Measurements from ENCODE around the gene OPRL1. TPM values are rescaled to one million over a fixed set of nuclear protein-coding genes. Genes with fewer than 3 reads are reported as not detected.
"Not testable (repeated sequence)": the region's sequence is repeated elsewhere in the genome, so short reads cannot be mapped to it uniquely, and the experiment has no call there.

The OPRL1 gene
- total and polyA plus RNA-seq, 5 donors: 0.50 to 1.3 (median 0.91) TPM

- no peaks in the 10 kb centered on the region for H3K9me3 ChIP-seq (ENCODE audit: control insufficient read depth, low read length)
- WGBS: 85% methylated on average over 10 of the region's 10 CpGs
- no peaks in the 10 kb centered on the region for H3K27me3 ChIP-seq (ENCODE audit: control insufficient read depth, insufficient read depth)
- no peak overlapping the region for H3K4me3 ChIP-seq (ENCODE audit: low read length)
- no peak for ATAC-seq
- peak in 1 of 3 donors; percentile 3 for DNase-seq
- no peaks in the 10 kb centered on the region for H3K4me1 ChIP-seq (ENCODE audit: control insufficient read depth, insufficient read depth, low read length)
- intact Hi-C loops (cut with DNase I): no loop called here
- no peak overlapping the region for H3K27ac ChIP-seq (ENCODE audit: low read length)
Observed at GRCh38 chr20:64130876-64131275, 51.0 kb downstream of the OPRL1 start.

GRCh38 chr20:64131406-64131805, 51.5 kb downstream of the OPRL1 start:
- H3K27me3 ChIP-seq (ENCODE audit: control insufficient read depth, insufficient read depth): no peaks in the 10 kb centered on the region
- H3K9me3 ChIP-seq (ENCODE audit: control insufficient read depth, low read length): no peaks in the 10 kb centered on the region
- intact Hi-C loops (cut with DNase I): no loop called here
- 81% methylated on average over 4 of the region's 4 CpGs for WGBS
- H3K4me3 ChIP-seq (ENCODE audit: low read length): no peak overlapping the region
- H3K4me1 ChIP-seq (ENCODE audit: control insufficient read depth, insufficient read depth, low read length): no peaks in the 10 kb centered on the region
- ATAC-seq (peak; percentile 36 to 50), DNase-seq (peak in 2 of 3 donors; percentile 16 to 35)
- H3K27ac ChIP-seq (ENCODE audit: low read length): no peak overlapping the region

- no peaks in the 10 kb centered on the region for H3K27me3 ChIP-seq (ENCODE audit: control insufficient read depth, insufficient read depth)
- DNase-seq (peak in 2 of 3 donors; percentile 13 to 35), ATAC-seq (no peak)
- H3K4me1 ChIP-seq (ENCODE audit: control insufficient read depth, insufficient read depth, low read length): no peaks in the 10 kb centered on the region
- no peak overlapping the region for H3K27ac ChIP-seq (ENCODE audit: low read length)
- WGBS: 50% methylated on average over 8 of the region's 8 CpGs
- no peaks in the 10 kb centered on the region for H3K9me3 ChIP-seq (ENCODE audit: control insufficient read depth, low read length)
- intact Hi-C loops (cut with DNase I): no loop called here
- no peak overlapping the region for H3K4me3 ChIP-seq (ENCODE audit: low read length)
Observed at GRCh38 chr20:64133951-64134407, 54.1 kb downstream of the OPRL1 start.

- intact Hi-C loops (cut with DNase I); H3K9me3 ChIP-seq (ENCODE audit: control insufficient read depth, low read length); H3K4me1 ChIP-seq (ENCODE audit: control insufficient read depth, insufficient read depth, low read length); H3K4me3 ChIP-seq (ENCODE audit: low read length); ATAC-seq; H3K27ac ChIP-seq (ENCODE audit: low read length); H3K27me3 ChIP-seq (ENCODE audit: control insufficient read depth, insufficient read depth): not testable (repeated sequence)
- peak in 1 of 3 donors; percentile 7 for DNase-seq
- WGBS: 75% methylated on average over 20 of the region's 20 CpGs
Observed at GRCh38 chr20:64134744-64135143, 54.9 kb downstream of the OPRL1 start.

- Histone ChIP-seq H3K27ac (ENCODE audit: low read length) (no peak overlapping the region), H3K4me1 (ENCODE audit: control insufficient read depth, insufficient read depth, low read length) (no peaks in the 10 kb centered on the region), H3K9me3 (ENCODE audit: control insufficient read depth, low read length) (no peaks in the 10 kb centered on the region), H3K27me3 (ENCODE audit: control insufficient read depth, insufficient read depth) (no peaks in the 10 kb centered on the region), H3K4me3 (ENCODE audit: low read length) (no peak overlapping the region)
- 80% methylated on average over 32 of the region's 32 CpGs for WGBS
- intact Hi-C loops (cut with DNase I): no loop called here
- ATAC-seq (no peak), DNase-seq (peak in 2 of 3 donors; percentile 3 to 10)
Observed at GRCh38 chr20:64136004-64136710, 56.3 kb downstream of the OPRL1 start.

GRCh38 chr20:64137598-64138031, 57.7 kb downstream of the OPRL1 start:
- H3K27me3 ChIP-seq (ENCODE audit: control insufficient read depth, insufficient read depth): no peaks in the 10 kb centered on the region
- intact Hi-C loops (cut with DNase I): no loop called here
- DNase-seq (peak in 2 of 3 donors; percentile 13 to 27), ATAC-seq (no peak)
- H3K4me3 ChIP-seq (ENCODE audit: low read length): no peak overlapping the region
- WGBS: 80% methylated on average over 6 of the region's 6 CpGs
- H3K9me3 ChIP-seq (ENCODE audit: control insufficient read depth, low read length): no peaks in the 10 kb centered on the region
- no peak overlapping the region for H3K27ac ChIP-seq (ENCODE audit: low read length)
- no peaks in the 10 kb centered on the region for H3K4me1 ChIP-seq (ENCODE audit: control insufficient read depth, insufficient read depth, low read length)

- peak in 2 of 3 donors; percentile 2 to 4 for DNase-seq
- H3K4me3 ChIP-seq (ENCODE audit: low read length): no peak overlapping the region
- H3K4me1 ChIP-seq (ENCODE audit: control insufficient read depth, insufficient read depth, low read length): no peaks in the 10 kb centered on the region
- intact Hi-C loops (cut with DNase I): no loop called here
- H3K27ac ChIP-seq (ENCODE audit: low read length): no peak overlapping the region
- no peaks in the 10 kb centered on the region for H3K9me3 ChIP-seq (ENCODE audit: control insufficient read depth, low read length)
- H3K27me3 ChIP-seq (ENCODE audit: control insufficient read depth, insufficient read depth): no peaks in the 10 kb centered on the region
- no peak for ATAC-seq
- 83% methylated on average over 18 of the region's 18 CpGs for WGBS
Observed at GRCh38 chr20:64138276-64138815, 58.5 kb downstream of the OPRL1 start.

- H3K9me3 ChIP-seq (ENCODE audit: control insufficient read depth, low read length): no peaks in the 10 kb centered on the region
- intact Hi-C loops (cut with DNase I): no loop called here
- H3K4me1 ChIP-seq (ENCODE audit: control insufficient read depth, insufficient read depth, low read length): no peaks in the 10 kb centered on the region
- ATAC-seq: no peak
- no peaks in the 10 kb centered on the region for H3K27me3 ChIP-seq (ENCODE audit: control insufficient read depth, insufficient read depth)
- no peak overlapping the region for H3K4me3 ChIP-seq (ENCODE audit: low read length)
- 77% methylated on average over 21 of the region's 21 CpGs for WGBS
- no peak overlapping the region for H3K27ac ChIP-seq (ENCODE audit: low read length)
- peak in 2 of 3 donors; percentile 13 to 34 for DNase-seq
Observed at GRCh38 chr20:64139199-64140060, 59.5 kb downstream of the OPRL1 start.

GRCh38 chr20:64140061-64140931, 60.4 kb downstream of the OPRL1 start:
- Histone ChIP-seq H3K27me3 (ENCODE audit: control insufficient read depth, insufficient read depth) (no peaks in the 10 kb centered on the region), H3K27ac (ENCODE audit: low read length) (no peak overlapping the region), H3K4me3 (ENCODE audit: low read length) (no peak overlapping the region), H3K4me1 (ENCODE audit: control insufficient read depth, insufficient read depth, low read length) (no peaks in the 10 kb centered on the region), H3K9me3 (ENCODE audit: control insufficient read depth, low read length) (no peaks in the 10 kb centered on the region)
- 79% methylated on average over 13 of the region's 13 CpGs for WGBS
- peak in 2 of 3 donors; percentile 6 to 17 for DNase-seq
- intact Hi-C loops (cut with DNase I): no loop called here
- ATAC-seq: no peak

GRCh38 chr20:64140956-64141355, 61.1 kb downstream of the OPRL1 start:
- Histone ChIP-seq H3K9me3 (ENCODE audit: control insufficient read depth, low read length) (peaks cover 2% of the 10 kb centered on the region), H3K27me3 (ENCODE audit: control insufficient read depth, insufficient read depth) (no peaks in the 10 kb centered on the region), H3K27ac (ENCODE audit: low read length) (no peak overlapping the region), H3K4me1 (ENCODE audit: control insufficient read depth, insufficient read depth, low read length) (no peaks in the 10 kb centered on the region), H3K4me3 (ENCODE audit: low read length) (no peak overlapping the region)
- intact Hi-C loops (cut with DNase I): no loop called here
- DNase-seq: peak in 2 of 3 donors; percentile 4 to 27
- 74% methylated on average over 10 of the region's 10 CpGs for WGBS
- no peak for ATAC-seq
